K562 treated with DMSO at 1 percent for 4 hours (cell line): ENCODE data around the gene INO80E. TPM values are rescaled to one million over a fixed set of nuclear protein-coding genes. Genes with fewer than 3 reads are reported as not detected.

Experiments
- total RNA-seq: library from RNA; unstranded; fragments of 300-600 nt; gene quantifications from 2 replicates; pipeline ENCODE4 v1.2.3, GENCODE V29; 2022; ENCODE audit not compliant: insufficient read depth

INO80E gene, protein sequence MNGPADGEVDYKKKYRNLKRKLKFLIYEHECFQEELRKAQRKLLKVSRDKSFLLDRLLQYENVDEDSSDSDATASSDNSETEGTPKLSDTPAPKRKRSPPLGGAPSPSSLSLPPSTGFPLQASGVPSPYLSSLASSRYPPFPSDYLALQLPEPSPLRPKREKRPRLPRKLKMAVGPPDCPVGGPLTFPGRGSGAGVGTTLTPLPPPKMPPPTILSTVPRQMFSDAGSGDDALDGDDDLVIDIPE
- 82.3 and 93.3 TPM in 2 replicates for total RNA-seq

DNA sequence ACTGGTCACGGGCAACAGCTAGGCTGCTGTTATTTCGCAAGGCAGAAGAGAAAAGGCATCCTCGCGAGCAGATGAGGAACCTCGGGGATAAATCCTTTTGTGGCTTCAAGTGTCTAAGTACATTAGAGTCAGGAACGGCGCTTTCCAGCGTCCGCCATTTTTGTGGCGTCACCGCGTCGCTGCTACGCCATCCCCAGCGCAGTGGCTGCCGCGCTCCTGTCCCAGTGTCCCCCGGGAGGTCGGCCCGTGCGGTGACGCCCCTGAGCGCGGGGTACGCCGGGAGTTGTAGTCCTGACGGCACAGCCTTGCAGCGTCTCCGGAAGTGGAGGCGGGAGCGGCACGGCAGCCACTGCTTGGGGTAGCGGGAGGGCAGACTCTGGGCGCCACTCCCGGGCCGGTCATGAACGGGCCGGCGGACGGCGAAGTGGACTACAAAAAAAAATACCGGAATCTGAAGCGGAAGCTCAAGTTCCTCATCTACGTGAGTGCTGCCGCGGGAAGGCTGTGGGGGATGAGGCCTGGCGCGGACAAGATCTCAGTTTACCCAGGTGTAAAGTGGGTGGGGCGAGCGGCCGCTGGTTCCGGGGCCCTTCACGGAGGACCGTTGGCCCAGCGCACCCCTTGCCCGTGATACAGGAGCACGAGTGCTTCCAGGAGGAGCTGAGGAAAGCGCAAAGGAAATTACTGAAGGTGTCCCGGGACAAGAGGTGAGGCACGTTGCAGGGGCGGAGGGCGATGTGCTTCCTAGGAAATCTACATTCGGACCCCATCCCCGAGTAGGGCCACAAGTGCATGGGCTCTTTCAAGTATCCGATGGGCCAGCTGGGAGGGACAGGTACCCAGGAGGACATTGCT lies at the start of gene INO80E:
Gene INO80E (plus strand): TSS at position 331 of the 855 bp plus-strand sequence. CDS start 70 bp downstream, at position 401.

DNA sequence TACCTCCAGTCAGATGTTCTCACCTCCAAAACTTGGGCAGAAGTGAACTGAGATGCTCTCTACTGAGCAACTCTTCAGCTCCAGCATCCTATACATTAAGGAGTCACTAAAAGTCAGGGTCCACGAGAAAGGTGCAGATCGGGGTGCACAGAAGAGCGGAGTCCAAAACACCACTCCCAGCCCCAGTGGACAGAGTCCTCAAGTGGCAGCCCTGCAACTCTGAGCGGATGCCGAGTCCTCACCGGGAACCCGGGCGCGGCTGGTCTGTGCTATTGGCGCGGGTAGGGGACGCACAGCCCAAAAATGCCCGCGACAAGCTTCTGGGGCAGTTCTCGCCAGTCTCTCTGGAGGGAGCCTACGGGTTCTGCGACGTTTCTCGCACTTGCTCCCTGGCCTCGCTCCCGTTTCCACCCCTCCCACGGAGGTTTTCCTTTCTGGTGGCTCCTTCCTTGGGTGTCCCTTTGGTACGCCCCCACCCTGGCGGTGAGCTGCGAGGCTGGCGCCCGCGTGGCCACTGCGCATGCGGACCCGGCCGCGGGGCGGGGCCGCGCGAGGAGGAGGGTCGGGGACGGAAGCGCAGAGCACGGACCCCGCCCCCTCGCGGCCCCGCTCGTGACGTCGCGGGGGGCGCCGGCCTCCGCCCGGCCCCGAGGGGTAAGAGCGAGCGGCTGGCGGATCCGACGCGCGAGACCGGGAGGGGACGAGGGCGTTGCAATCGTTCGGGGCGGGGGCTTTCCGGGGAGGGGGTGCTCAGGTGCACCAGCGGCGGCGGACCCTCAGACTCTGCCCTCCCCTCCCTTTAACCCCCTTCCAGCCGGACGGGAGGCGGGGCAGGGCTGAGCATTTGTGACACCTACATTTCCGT lies 34.3 kb upstream of the INO80E start, which contains the start of gene TMEM219:
Gene TMEM219 (plus strand): TSS at position 601 of the 865 bp plus-strand sequence. CDS start 1,065 bp downstream, outside the sequence.

DNA sequence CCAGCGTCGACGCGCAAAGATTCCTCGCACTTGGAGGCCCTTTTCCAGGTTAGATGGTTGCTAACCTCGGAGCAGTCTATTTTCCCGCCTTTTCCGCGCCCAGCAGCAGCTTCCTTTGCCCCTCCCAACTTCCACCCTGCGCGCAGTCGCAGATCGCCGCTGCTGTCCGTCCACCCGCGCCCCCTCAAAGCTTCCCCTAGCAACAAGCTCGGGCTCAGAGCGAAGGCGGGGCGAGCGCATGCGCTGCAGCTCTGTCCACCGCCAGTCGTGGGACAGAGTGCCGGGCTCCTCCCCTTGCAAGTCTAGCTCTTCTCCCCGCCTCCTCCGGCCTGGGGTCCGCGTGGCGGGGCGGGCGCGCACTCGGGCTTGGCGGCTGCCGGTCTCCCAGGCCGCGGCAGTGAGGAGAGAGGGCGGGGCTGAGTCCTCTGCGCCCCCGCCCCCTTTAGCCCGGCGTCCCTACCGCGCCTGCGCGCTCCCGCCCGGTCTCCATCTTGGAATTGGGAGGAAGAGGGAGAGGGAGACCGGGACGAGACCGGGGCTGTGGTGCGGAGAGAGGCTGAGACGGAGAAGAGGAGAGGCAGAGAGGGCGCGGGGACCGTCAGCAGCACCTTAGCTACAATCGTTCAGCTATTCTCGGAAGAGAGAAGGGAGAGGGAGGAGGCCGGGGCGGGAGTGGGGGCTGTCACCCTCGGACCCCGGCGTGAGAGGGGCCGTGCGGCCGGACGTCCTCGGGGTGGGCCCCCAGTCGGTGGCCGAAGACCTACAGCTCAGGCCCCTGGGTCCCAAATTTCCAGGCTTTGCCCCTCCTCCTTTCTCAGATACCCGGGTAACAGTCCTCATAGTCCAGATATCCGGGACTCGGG lies 22.4 kb upstream of the INO80E start, which contains the start of gene TAOK2:
Gene TAOK2 (plus strand): TSS at position 485 of the 863 bp plus-strand sequence. CDS start 3,905 bp downstream, outside the sequence.

DNA sequence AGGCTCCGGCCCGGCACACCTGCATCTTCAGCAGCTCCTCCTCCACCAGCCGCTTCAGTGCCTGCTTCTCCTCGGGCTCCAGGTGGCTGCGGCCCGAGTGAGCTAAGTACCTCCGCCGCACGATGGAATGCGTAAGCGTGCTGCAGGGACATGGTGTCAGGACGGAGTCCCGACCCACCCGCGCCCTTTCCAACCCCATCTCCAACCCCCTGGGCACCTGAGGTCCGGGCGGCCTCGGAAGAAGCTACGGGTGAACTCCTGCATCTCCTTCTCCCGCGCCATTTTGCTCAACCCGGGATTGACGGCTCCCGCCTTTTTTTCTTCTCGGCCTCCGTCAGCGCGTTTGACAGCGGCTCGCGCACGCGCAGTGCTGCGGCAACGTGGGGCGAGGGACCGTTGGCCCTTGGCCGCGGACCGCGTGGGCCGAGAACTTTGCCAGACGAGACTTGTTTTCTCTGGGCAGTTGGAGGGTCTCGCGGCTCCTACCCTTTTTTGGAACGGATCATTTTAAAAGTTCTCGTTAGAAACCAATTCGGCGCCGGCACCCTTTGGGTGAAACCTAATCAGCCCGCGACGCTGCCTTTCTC lies 624 bp upstream of the INO80E start, which contains the start of gene HIRIP3:
Gene HIRIP3 (minus strand): TSS at position 294 of the 587 bp plus-strand sequence. CDS start 12 bp downstream, at position 282.

DNA sequence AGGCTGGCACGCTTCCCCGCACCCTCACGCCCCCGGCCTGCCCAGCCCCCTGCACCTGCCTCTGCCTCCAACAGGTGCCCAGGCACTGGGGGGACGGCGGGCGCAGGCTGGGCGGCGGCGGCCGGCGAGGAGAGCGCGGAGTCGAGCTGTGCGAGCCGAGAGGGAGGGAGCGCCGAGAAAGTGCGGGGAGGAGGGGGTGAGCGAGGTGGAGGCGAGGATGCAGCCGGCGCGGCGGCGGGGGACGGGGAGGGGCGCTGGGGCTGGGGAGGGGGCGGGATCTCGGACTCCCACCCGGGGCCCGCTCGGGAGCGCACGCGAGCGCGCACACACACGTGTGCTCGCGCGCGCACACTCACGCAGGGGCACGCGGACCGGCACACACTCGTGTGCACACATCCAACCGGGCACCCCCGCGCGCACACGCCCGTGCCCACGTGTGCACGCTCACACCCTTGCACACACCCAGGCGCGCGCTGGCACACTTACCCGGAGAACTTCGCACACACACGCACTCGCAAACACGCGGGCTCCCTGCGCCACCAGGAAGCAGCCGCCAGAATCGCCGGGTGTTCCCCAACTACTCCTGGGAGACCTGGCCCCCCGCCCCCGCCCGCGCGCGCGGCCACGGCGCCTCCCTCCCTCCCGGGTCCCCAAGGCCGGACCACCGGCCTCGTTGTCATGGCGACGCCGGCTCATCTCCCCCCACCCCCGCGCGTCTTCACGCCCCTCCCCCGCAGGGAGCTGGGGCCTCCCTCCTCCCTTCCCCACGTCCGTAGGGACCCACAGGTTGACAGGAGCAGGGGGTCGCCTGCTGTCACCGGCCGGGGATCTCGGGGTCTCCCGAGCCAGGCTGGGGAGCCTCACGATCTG lies 15.0 kb downstream of the INO80E start, which contains the start of gene DOC2A:
Gene DOC2A (minus strand): TSS at position 184 of the 870 bp plus-strand sequence. CDS start 805 bp downstream, outside the sequence.

DNA sequence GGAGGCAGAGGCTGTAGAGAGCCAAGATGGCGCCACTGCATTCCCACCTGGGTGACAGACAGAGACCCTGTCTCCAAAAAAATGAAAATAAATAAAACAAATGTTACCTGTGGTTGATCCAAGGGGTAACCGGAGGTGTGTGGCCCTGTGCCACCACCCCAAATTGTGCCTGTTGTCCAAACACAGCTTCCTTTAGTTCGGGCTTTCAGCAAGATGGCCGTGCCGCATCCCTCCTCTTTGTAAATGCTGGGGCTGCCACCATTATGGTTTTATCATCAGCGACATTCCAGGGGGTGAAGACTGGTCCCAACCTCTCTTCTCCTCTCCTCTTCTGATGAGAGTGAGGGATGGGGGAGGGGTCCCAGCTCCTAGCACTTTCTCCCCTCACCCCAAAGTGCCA lies 26.8 kb downstream of the INO80E start, which contains the start of gene C16orf92:
Gene C16orf92 (plus strand): TSS at position 312 of the 400 bp plus-strand sequence. CDS start 143 bp downstream, outside the sequence.

DNA sequence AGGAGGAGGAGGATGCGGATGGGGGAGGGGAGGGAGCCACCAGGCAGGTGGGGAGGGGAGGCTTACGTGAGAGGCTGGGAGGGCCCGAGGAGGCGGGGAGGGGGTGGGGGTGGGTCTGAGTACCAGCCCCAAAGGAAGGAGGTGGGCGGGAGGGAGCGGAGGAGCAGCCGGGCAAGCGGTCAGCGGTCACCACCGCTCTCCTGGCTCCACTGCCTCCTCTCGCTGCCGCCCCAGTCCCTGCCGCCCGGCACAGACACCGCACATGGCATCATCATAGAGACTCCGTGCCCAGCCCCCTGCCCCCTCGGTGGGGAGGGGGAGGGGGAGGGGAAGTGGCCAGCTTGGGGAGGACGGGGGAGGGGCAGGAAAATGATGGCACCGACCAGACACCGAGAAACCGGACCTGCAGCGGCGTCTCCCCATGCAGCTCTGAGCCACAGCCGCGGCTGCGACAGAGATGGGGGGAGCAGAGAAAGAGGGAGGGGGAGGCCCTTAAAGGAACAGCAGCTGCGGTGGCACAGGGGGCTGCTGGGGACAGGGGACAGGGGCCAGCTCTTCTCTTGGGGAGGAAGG lies 34.9 kb downstream of the INO80E start, which contains the start of gene TLCD3B:
Gene TLCD3B (minus strand): TSS at position 431 of the 573 bp plus-strand sequence. CDS start 744 bp downstream, outside the sequence.

Other genes starting within 250 kb of the INO80E start
- gene ZG16, start 218.0 kb upstream of the INO80E start, total RNA-seq: not detected in 2 replicates
- 108 and 120 TPM in 2 replicates for gene KIF22, start 205.5 kb upstream of the INO80E start, total RNA-seq
- 332 and 398 TPM in 2 replicates for gene MAZ, start 189.7 kb upstream of the INO80E start, total RNA-seq
- gene PRRT2, start 184.0 kb upstream of the INO80E start, total RNA-seq: 0.56 and 1.9 TPM in 2 replicates
- gene PAGR1, start 180.1 kb upstream of the INO80E start, total RNA-seq: 18.3 and 23.1 TPM in 2 replicates
- gene MVP, start 175.8 kb upstream of the INO80E start, total RNA-seq: 5.2 and 6.8 TPM in 2 replicates
- gene CDIPT, start 133.0 kb upstream of the INO80E start, total RNA-seq: 76.7 and 91.4 TPM in 2 replicates
- gene SEZ6L2, start 96.7 kb upstream of the INO80E start, total RNA-seq: 2.0 and 2.6 TPM in 2 replicates
- not detected in 2 replicates for gene ASPHD1, start 95.8 kb upstream of the INO80E start, total RNA-seq
- 25.5 and 29.5 TPM in 2 replicates for gene KCTD13, start 70.0 kb upstream of the INO80E start, total RNA-seq
- 135 and 156 TPM in 2 replicates for gene TMEM219, start 34.2 kb upstream of the INO80E start, total RNA-seq
- gene TAOK2, start 22.4 kb upstream of the INO80E start, total RNA-seq: 38.2 and 41.0 TPM in 2 replicates
- gene HIRIP3, start 624 bp upstream of the INO80E start, total RNA-seq: 17.1 and 21.6 TPM in 2 replicates
- gene DOC2A, start 14.8 kb downstream of the INO80E start, total RNA-seq: 0.90 and 3.2 TPM in 2 replicates
- not detected in 2 replicates for gene C16orf92, start 27.0 kb downstream of the INO80E start, total RNA-seq
- gene TLCD3B, start 35.0 kb downstream of the INO80E start, total RNA-seq: 1.1 and 1.9 TPM in 2 replicates
- 2,294 and 2,366 TPM in 2 replicates for gene ALDOA, start 69.5 kb downstream of the INO80E start, total RNA-seq
- 274 and 297 TPM in 2 replicates for gene PPP4C, start 79.8 kb downstream of the INO80E start, total RNA-seq
- 0.52 TPM in 1 of 2 replicates, not detected in the other for gene TBX6, start 95.7 kb downstream of the INO80E start, total RNA-seq
- gene YPEL3, start 100.0 kb downstream of the INO80E start, total RNA-seq: 79.8 and 89.6 TPM in 2 replicates
- gene GDPD3, start 117.3 kb downstream of the INO80E start, total RNA-seq: 1.5 TPM in 2 replicates
- 46.3 and 68.0 TPM in 2 replicates for gene MAPK3, start 127.0 kb downstream of the INO80E start, total RNA-seq
- 51.9 and 59.7 TPM in 2 replicates for gene CORO1A, start 187.4 kb downstream of the INO80E start, total RNA-seq
- gene BOLA2B, start 197.4 kb downstream of the INO80E start, total RNA-seq: 33.4 and 66.9 TPM in 2 replicates
- gene SLX1A, start 197.6 kb downstream of the INO80E start, total RNA-seq: 66.3 and 70.6 TPM in 2 replicates
- gene SULT1A3, start 203.0 kb downstream of the INO80E start, total RNA-seq: 3.7 and 10.9 TPM in 2 replicates